Vagina (tissue), 2 donors: ENCODE measurements around the gene CAV1.

ENCODE experiments used
- CTCF ChIP-seq, 3 experiments: fragments of 450-650 bp in 2 of 3; fragments of 200-600 bp in 1 of 3; sonication (generic) in 1 of 3; IDR thresholded peaks; one replicate each; pipeline ENCODE4 v1.5.1; 2017 to 2019; ENCODE audit warnings: antibody characterized with exemption in 3 of 3, mild to moderate bottlenecking in 2 of 3, moderate library complexity in 2 of 3
- POLR2A ChIP-seq, 2 donors: fragments of 450-650 bp; IDR thresholded peaks; one replicate each; pipeline ENCODE4 v1.6.1; 2017; ENCODE audit warnings: antibody characterized with exemption in 2 of 2, mild to moderate bottlenecking in 2 of 2, moderate library complexity in 2 of 2

- peak in 1 of 3 experiments; percentile 25 for TF ChIP-seq CTCF (IDR thresholded peaks at IDR 0.05)
- TF ChIP-seq POLR2A (IDR thresholded peaks at IDR 0.05) = peak in 1 of 2 donors; percentile 47
Measured at GRCh38 chr7:116524609-116525297, at the start of gene CAV1.
